Activated T-cell treated with anti-CD3 and anti-CD28 coated beads, Interleukin-2, amount 50 U/mL, for 4 hours (primary cell): Measurements from ENCODE around the gene HYAL4. TPM values are rescaled to one million over a fixed set of nuclear protein-coding genes. Genes with fewer than 3 reads are reported as not detected.
"Not testable (repeated sequence)": the region's sequence is repeated elsewhere in the genome, so short reads cannot be mapped to it uniquely, and the experiment has no call there.

Experiments used
- ATAC-seq, 2 donors: fragments of 200-7000 bp; cut with Tn5 transposase; one replicate each; pipeline ENCODE4 v1.10.0; 2021
- DNase-seq: peaks from one replicate; pipeline ENCODE4 v3.0.0-alpha.2; 2020
- H3K27me3 Mint-ChIP-seq: one replicate; pipeline ENCODE4 v1.8.0; 2021; ENCODE audit warnings: low read depth, mixed read lengths
- H3K36me3 Mint-ChIP-seq: one replicate; pipeline ENCODE4 v1.8.0; 2022; ENCODE audit warnings: mixed read lengths; ENCODE audit not compliant: insufficient read depth
- H3K4me1 Mint-ChIP-seq: one replicate; pipeline ENCODE4 v1.8.0; 2021; ENCODE audit warnings: low read depth, mixed read lengths
- H3K4me3 Mint-ChIP-seq: one replicate; pipeline ENCODE4 v1.8.0; 2021; ENCODE audit warnings: mild to moderate bottlenecking, moderate library complexity, mixed read lengths
- H3K9me3 Mint-ChIP-seq: one replicate; pipeline ENCODE4 v1.8.0; 2021; ENCODE audit warnings: mixed read lengths
- total RNA-seq, 3 donors: library from RNA; stranded (reverse); gene quantifications; one replicate each; pipeline ENCODE4 v1.2.1, GENCODE V29; 2021

The HYAL4 gene
- total RNA-seq, 3 donors from 2014 or later, result not detected

GRCh38 chr7:123823898-123824753 is 20.8 kb upstream of the HYAL4 start:
- no peak for DNase-seq
- peak overlapping the region; percentile 30 for H3K4me3 Mint-ChIP-seq
- peaks cover 15% of the 10 kb centered on the region for H3K4me1 Mint-ChIP-seq
- no peaks in the 10 kb centered on the region for H3K36me3 Mint-ChIP-seq
- peak; percentile 93 to 96 for ATAC-seq
- no peaks in the 10 kb centered on the region for H3K9me3 Mint-ChIP-seq
- peaks cover 11% of the 10 kb centered on the region for H3K27me3 Mint-ChIP-seq

DNA sequence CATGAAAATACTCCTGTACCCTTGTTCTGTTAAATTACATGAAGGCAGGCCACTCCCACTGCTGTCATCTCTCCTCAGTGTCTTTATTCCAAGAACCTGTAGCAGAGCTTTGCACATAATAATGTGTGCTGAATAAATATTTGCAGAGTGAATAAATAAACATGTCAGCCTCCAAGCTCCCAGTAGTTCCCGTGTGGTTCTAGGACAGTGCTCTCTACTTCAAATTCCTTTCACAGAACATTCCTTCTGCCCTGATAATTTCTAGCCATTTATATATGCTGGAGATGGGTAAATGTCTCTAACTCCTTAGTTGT is 20.3 kb upstream of the HYAL4 start:
- H3K4me3 Mint-ChIP-seq, result no peak overlapping the region
- ATAC-seq, result peak; percentile 18 to 27

DNA sequence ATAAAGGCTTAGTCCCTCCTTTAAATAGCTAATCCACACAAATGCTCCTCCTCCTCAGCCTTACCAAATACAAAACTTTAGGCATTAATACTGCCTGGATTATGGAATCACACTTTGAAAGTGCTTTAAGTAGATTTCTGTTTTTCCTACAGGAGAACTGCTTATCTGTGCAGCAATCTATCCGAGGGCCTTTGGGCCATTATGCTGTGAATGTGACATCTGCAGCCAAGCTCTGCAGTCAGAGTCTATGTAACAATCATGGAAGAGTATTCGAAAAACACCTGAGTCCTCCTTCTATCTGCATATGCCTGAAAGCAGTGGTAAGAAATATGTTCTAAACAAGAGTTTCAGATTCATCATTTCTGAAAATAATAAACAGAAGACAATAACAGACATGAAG is 16.2 kb upstream of the HYAL4 start:
- no peak overlapping the region for H3K4me3 Mint-ChIP-seq
- ATAC-seq (no peak), DNase-seq (no peak)
- H3K36me3 Mint-ChIP-seq, result no peaks in the 10 kb centered on the region
- peaks cover 9% of the 10 kb centered on the region for H3K27me3 Mint-ChIP-seq
- peaks cover 10% of the 10 kb centered on the region for H3K4me1 Mint-ChIP-seq
- H3K9me3 Mint-ChIP-seq, result no peaks in the 10 kb centered on the region

More for the DNA sequence above, 20.3 kb upstream of the HYAL4 start:
- Mint-ChIP-seq H3K27me3 (peaks cover 11% of the 10 kb centered on the region), H3K36me3 (no peaks in the 10 kb centered on the region), H3K4me1 (peaks cover 15% of the 10 kb centered on the region), H3K9me3 (no peaks in the 10 kb centered on the region)
- no peak for DNase-seq

DNA sequence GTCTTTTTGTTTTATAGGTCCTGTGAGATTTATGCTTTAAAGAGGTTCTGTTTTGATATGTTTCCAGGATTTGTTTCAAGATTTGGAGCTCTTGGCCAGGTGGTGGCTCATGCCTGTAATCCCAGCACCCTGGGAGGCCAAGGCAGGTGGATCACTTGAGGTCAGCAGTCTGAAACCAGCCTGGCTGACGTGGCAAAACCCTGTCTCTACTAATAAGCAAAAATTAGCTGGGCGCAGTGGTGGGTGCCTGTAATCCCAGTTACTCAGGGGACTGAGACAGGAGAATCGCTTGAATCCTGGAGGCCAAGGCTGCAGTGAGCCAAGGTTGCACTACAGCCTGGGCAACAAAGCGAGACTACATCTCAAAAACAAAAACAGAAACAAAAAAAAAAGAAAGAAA is 8.3 kb upstream of the HYAL4 start:
- no peaks in the 10 kb centered on the region for H3K4me1 Mint-ChIP-seq
- no peak for ATAC-seq
- no peak for DNase-seq
- H3K4me3 Mint-ChIP-seq, result no peak overlapping the region
- peaks cover 3% of the 10 kb centered on the region for H3K27me3 Mint-ChIP-seq
- peaks cover 3% of the 10 kb centered on the region for H3K9me3 Mint-ChIP-seq
- H3K36me3 Mint-ChIP-seq, result no peaks in the 10 kb centered on the region

- not testable (repeated sequence) for H3K4me3 Mint-ChIP-seq, H3K36me3 Mint-ChIP-seq, DNase-seq, H3K9me3 Mint-ChIP-seq, H3K4me1 Mint-ChIP-seq, H3K27me3 Mint-ChIP-seq, ATAC-seq
Observed at GRCh38 chr7:123839106-123839505, 5.9 kb upstream of the HYAL4 start.

- not testable (repeated sequence) for H3K36me3 Mint-ChIP-seq, H3K4me1 Mint-ChIP-seq, ATAC-seq, H3K4me3 Mint-ChIP-seq, H3K9me3 Mint-ChIP-seq, H3K27me3 Mint-ChIP-seq, DNase-seq
Observed at GRCh38 chr7:123844142-123844541, 827 bp upstream of the HYAL4 start.

GRCh38 chr7:123845823-123846216 is 851 bp downstream of the HYAL4 start:
- Mint-ChIP-seq H3K4me1 (no peaks in the 10 kb centered on the region), H3K27me3 (peaks cover 3% of the 10 kb centered on the region), H3K36me3 (no peaks in the 10 kb centered on the region), H3K9me3 (peaks cover under 1% of the 10 kb centered on the region), H3K4me3 (no peak overlapping the region)
- ATAC-seq (no peak), DNase-seq (no peak)

DNA sequence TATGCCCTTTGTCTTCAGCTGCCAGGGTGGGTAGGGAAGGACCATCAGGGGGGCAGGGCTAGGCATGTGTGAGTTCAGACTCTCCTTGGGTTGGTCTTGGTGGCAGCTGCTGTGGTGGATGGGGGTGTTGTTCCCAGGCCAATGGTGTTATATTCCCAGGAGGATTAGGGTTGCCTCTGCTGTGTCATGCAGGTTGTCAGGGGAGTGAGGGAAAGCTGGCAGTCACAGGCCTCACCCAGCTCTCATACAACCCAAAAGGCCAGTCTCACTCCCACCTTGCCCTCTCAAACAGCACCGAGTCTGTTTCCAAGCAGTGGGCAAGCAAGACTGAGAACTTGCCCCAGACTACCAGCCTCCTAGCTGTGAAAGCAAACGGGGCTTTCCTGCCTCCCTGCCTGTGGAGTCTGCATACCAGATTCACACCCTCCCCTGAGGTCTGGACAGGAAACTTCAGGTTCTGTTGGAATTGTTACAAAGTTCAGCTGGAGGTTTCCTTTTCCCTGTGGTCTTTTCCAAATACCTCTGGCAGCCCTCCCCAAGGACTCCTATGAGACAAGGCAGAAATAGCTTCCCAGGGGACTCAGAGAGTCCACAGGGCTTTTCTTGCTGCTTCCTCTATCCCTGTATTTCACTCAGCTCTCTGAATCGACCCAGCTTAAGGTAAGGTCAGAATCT is 1.4 kb downstream of the HYAL4 start:
- no peak for ATAC-seq
- Mint-ChIP-seq H3K4me1 (no peaks in the 10 kb centered on the region), H3K36me3 (no peaks in the 10 kb centered on the region), H3K27me3 (peaks cover 3% of the 10 kb centered on the region), H3K4me3 (no peak overlapping the region), H3K9me3 (no peaks in the 10 kb centered on the region)
- DNase-seq, result no peak

GRCh38 chr7:123847868-123848267 is 2.9 kb downstream of the HYAL4 start:
- Mint-ChIP-seq H3K4me3 (no peak overlapping the region), H3K27me3 (peaks cover 3% of the 10 kb centered on the region), H3K9me3 (no peaks in the 10 kb centered on the region), H3K36me3 (no peaks in the 10 kb centered on the region), H3K4me1 (no peaks in the 10 kb centered on the region)
- DNase-seq (no peak), ATAC-seq (no peak)

- Mint-ChIP-seq H3K4me3 (no peak overlapping the region), H3K27me3 (peaks cover 7% of the 10 kb centered on the region), H3K36me3 (no peaks in the 10 kb centered on the region), H3K9me3 (no peaks in the 10 kb centered on the region), H3K4me1 (no peaks in the 10 kb centered on the region)
- DNase-seq (no peak), ATAC-seq (no peak)
Observed at GRCh38 chr7:123849855-123850254, 4.9 kb downstream of the HYAL4 start.

GRCh38 chr7:123851404-123851803 is 6.4 kb downstream of the HYAL4 start:
- not testable (repeated sequence) for DNase-seq, ATAC-seq, H3K36me3 Mint-ChIP-seq, H3K9me3 Mint-ChIP-seq, H3K4me3 Mint-ChIP-seq, H3K4me1 Mint-ChIP-seq
- peaks cover 13% of the 10 kb centered on the region for H3K27me3 Mint-ChIP-seq

DNA sequence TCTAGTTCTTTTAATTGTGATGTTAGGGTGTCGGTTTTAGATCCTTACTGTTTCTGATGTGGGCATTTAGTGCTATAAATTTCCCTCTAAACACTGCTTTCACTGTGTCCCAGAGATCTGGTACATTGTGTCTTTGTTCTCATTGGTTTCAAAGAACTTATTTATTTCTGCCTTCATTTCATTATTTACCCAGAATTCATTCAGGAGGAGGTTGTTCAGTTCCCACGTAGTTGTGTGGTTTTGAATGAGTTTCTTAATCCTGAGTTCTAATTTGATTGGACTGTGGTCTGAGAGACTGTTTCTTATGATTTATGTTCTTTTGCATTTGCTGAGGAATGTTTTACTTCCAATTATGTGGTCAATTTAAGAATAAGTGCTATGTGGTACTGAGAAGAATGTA is 9.3 kb downstream of the HYAL4 start:
- not testable (repeated sequence) for H3K4me1 Mint-ChIP-seq, H3K4me3 Mint-ChIP-seq, DNase-seq, ATAC-seq, H3K36me3 Mint-ChIP-seq, H3K9me3 Mint-ChIP-seq
- peaks cover 16% of the 10 kb centered on the region for H3K27me3 Mint-ChIP-seq

DNA sequence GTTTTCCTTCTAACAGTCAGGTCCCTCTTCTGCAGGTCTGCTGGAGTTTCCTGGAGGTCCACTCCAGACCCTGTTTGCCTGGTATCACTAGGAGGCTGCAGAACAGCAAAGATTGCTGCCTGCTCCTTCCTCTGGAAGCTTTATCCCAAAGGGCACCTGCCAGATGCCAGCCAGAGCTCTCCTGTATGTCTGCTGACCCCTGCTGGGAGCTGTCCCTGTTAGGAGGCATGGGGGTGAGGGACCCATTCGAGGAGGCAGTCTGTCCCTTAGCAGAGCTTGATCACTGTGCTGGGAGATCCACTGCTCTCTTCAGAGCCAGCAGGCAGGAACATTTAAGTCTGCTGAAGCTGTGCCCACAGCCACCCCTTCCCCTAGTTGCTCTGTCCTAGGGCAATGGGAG is 11.5 kb downstream of the HYAL4 start:
- H3K36me3 Mint-ChIP-seq, DNase-seq, ATAC-seq, H3K4me3 Mint-ChIP-seq, H3K4me1 Mint-ChIP-seq, H3K9me3 Mint-ChIP-seq: not testable (repeated sequence)
- H3K27me3 Mint-ChIP-seq, result peaks cover 13% of the 10 kb centered on the region

DNA sequence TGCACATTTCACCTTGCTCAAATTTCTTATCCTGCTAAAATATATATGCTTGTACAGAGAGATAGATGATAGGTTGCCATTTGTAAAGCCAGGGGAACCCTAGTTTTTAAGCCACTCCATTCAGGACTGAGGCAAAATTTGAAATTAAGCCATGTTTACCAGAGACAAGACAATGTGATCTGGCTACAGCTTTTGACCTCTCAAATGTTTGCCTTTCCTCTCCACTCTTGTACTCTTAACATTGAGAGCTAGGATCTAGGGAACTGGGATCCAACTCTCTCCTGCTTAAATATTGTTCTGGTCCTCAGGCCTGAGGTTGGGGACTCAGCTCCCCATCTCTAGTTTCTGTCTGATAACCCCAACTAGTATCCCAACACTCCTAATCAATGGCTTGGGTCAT is 15.9 kb downstream of the HYAL4 start:
- Mint-ChIP-seq H3K27me3 (peaks cover 4% of the 10 kb centered on the region), H3K36me3 (no peaks in the 10 kb centered on the region), H3K4me1 (no peaks in the 10 kb centered on the region), H3K9me3 (peaks cover 1% of the 10 kb centered on the region), H3K4me3 (no peak overlapping the region)
- no peak for DNase-seq
- ATAC-seq, result no peak

DNA sequence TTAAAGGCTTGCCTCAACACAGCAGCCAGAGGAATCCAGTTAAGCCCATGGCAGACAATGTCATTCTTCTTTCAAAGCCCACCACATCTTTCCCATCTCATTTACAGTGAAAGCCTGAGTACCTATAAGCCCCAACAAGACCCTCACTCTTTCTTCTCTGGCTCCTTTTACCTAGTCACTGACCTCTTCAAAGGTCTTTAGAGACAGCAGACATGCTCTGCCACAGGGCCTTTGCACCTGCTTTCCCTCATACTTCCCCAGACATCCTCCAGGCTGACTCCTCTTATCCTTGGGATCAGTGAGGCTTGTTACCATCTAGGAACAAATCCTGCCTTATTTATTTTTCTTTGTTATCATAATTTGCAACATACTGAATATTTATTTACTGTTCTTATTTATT is 17.8 kb downstream of the HYAL4 start:
- Mint-ChIP-seq H3K27me3 (no peaks in the 10 kb centered on the region), H3K36me3 (no peaks in the 10 kb centered on the region), H3K4me1 (no peaks in the 10 kb centered on the region), H3K4me3 (no peak overlapping the region), H3K9me3 (no peaks in the 10 kb centered on the region)
- ATAC-seq (no peak), DNase-seq (no peak)
